RCC 7860 (cell line): ENCODE measurements around the gene KCNAB1.
"Not testable (repeated sequence)": the region's sequence is repeated elsewhere in the genome, so short reads cannot be mapped to it uniquely, and the experiment has no call there.

Experiments used
- DNase-seq: peaks from one replicate; pipeline ENCODE4 v3.0.0-alpha.2; 2015; ENCODE audit warnings: low spot score
- FAIRE-seq: peaks from 2 replicates; lab custom pipeline; 2012; peaks lifted over from hg19 to GRCh38; lab: Jason Lieb, UNC

Gene KCNAB1

GRCh38 chr3:156135921-156136638 lies 15.7 kb downstream of the KCNAB1 start:
- FAIRE-seq (no peak), DNase-seq (no peak)

DNA sequence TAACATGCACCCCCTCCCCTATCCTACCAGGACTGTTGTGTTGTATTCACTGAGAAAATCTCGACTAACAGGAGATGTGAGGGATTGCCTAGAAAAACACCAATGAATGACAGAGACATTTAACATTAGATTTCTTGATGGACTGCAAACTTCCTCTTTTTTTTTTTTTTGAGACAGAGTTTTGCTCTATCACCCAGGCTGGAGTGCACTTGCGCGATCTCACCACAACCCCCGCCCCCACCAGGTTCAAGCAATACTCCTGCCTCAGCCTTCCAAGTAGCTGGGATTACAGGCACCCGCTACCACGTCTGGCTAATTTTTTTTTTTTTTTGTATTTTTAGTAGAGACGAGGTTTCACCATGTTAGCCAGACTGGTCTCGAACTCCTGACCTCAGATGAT lies 17.0 kb downstream of the KCNAB1 start:
- FAIRE-seq, DNase-seq: not testable (repeated sequence)

- DNase-seq (no peak), FAIRE-seq (no peak)
These were observed 19.7 kb downstream of the KCNAB1 start for GRCh38 chr3:156140001-156140595.

GRCh38 chr3:156142702-156143101 lies 22.3 kb downstream of the KCNAB1 start:
- no peak for FAIRE-seq
- DNase-seq = no peak

GRCh38 chr3:156143136-156143535 lies 22.8 kb downstream of the KCNAB1 start:
- FAIRE-seq (no peak), DNase-seq (no peak)

- no peak for DNase-seq
- no peak for FAIRE-seq
These were observed 23.7 kb downstream of the KCNAB1 start for GRCh38 chr3:156144060-156144459.

- no peak for FAIRE-seq
- DNase-seq = no peak
These were observed 25.5 kb downstream of the KCNAB1 start for GRCh38 chr3:156145866-156146265.

DNA sequence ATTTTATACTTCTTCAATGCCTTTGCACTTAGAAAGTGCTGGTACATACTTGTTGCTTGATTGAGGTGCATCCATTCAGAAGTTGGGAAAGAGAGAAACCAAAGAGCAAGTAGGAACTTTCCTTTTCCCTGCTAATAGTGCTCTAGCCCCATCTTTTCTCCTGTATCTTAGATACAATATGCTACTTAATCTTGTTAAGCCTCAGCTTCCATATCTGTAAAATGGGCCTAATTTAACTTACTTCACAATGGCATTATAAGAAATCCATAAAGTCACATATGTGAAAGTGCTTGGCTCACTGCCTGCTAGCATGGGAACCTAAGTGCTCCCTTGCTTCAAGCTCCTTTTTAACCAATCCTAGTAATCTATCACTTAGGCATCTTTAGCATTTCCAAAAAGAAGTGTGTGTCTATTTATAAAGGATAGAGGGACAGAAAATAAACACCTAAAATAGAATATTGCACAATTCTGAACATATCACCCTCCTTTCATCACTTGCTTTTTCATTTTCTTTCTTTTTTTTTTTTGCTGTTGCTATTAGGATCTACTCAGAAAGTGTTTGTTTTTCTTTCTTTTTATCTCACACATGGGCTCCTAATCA lies 28.1 kb downstream of the KCNAB1 start:
- DNase-seq = no peak
- no peak for FAIRE-seq

- DNase-seq (no peak), FAIRE-seq (no peak)
These were observed 28.6 kb downstream of the KCNAB1 start for GRCh38 chr3:156148946-156149381.

DNA sequence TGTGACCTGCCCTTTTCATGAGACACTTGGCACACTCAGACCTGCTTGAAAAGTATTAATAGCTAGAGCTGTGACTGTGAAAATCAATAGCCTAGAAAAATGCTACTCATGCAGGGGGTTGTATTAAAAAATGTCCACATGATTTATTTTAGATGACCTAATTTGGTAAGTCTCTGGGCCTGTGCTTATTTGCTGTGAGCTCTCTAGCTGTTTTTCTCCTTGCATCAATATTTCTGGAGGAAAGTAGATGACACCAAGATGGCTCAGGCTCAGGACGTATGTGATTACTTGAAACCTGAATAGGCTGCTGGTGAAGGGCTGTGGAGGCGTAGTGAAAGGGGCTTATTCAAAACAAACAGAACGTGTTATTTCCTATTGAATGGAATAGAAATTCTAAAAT lies 29.5 kb downstream of the KCNAB1 start:
- no peak for FAIRE-seq

DNA sequence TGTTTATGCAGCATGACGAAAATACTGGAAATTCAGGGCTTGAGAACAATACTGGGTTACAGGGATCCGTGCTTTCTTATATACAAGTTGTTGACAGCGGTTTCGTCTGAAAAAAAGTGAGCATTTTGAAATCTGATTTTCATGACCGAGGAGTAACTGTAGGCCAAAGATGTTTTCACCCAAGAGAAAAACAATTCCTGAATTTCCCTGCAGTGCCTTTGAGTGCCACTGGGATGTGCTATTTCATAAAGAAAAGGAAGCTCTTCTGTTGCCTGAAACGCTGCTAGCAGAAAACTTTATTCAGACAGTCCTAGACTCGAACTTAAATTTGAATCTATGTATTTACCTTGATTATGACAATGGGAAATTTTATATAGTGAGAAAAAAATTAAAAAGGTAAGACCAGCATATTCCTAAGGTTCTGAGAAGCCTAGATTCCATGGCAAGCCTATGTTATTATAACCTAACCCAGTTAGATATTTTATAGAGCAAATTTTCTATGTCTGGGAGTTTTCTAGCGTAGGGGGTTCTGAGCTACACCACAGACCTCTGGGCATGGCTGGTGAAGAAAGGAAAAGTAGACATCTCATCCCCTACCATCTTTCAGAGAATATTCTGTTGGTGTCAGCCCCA lies 30.2 kb downstream of the KCNAB1 start:
- FAIRE-seq (peak; percentile 84), DNase-seq (peak; percentile 44)

More for the DNA sequence above, 29.5 kb downstream of the KCNAB1 start:
- no peak for DNase-seq

DNA sequence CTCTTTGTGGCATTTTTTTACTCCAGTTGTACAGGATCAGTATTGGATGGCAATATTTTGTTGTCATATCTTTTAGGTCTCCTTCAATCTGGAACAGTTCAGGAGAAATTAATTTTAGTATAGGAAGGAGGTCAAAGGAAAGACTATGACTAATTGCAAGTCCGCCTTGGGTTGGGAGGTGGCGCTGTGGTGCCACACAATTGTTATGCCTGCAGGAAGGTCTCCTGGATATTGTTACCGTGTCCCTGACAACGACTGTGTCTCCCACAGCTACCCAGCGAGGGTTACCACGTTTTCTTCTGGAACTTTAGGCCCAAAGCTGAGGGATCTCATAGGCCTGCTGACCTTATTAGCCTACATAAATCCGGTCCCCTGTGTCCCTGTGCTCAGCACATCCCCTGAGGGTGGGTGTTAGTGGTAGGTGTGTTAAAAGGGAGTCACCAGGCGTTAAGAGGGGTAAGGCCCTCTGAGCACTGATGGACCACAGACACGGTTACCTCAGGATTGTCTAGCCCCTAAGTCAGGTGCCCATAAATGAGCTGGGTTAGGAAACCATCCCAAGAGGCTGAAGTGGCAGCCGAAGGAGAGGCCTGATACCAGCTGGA lies 31.5 kb downstream of the KCNAB1 start:
- FAIRE-seq = peak; percentile 63
- DNase-seq = peak; percentile 70

GRCh38 chr3:156158656-156159295 lies 38.4 kb downstream of the KCNAB1 start:
- FAIRE-seq = peak; percentile 92

DNA sequence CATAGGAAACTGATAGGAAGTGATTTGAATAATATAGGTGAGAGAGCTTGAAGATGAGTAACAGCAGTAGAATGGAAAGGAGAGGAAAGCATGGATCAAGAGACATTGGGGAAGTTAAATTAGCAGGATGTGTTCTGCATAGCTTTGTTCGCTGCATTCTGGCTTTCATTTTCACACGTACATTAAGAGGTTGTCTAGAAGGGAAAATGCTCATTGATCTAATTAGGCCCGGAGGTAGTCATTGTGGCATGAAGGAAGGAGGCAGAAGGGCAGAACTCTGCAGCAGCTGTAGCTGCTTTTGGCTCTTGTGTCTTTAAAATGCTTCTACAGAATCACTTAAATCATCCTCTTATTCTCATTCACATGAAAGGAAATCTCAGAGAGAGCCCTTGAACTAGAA lies 40.3 kb downstream of the KCNAB1 start:
- DNase-seq (no peak), FAIRE-seq (no peak)

More at GRCh38 chr3:156158656-156159295, 38.4 kb downstream of the KCNAB1 start:
- peak; percentile 85 for DNase-seq

GRCh38 chr3:156161172-156161571 lies 40.8 kb downstream of the KCNAB1 start:
- peak; percentile 56 for DNase-seq
- FAIRE-seq = peak; percentile 7

GRCh38 chr3:156163848-156164247 lies 43.5 kb downstream of the KCNAB1 start:
- FAIRE-seq = no peak
- DNase-seq = no peak

- FAIRE-seq (no peak), DNase-seq (no peak)
These were observed 46.4 kb downstream of the KCNAB1 start for GRCh38 chr3:156166808-156167207.

DNA sequence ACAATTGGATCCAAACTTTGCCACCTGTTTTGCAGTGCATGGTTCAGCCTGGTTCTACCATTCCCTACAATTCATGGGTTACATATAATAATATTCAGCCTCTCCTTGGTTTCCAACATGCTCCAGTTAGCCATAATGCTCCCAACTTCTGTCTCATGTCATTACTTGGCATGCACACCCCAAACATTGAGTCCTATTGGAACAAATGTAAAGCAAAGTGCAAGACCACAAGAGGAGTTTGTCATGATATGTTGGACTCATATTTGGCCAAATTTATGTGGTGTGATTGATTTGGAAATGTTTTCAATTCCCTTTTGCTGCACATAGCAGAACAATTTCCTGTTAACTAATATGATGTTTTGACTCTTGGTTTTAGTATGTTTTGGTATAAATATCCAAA lies 50.2 kb downstream of the KCNAB1 start:
- FAIRE-seq (no peak), DNase-seq (no peak)

GRCh38 chr3:156171281-156172267 lies 51.2 kb downstream of the KCNAB1 start:
- FAIRE-seq (no peak), DNase-seq (no peak)
